ENCODE data around the gene CXXC5. TPM values are rescaled to one million over a fixed set of nuclear protein-coding genes. Genes with fewer than 3 reads are reported as not detected.
A peak's percentile ranks its signal among the peaks of the same experiment; 100 is the strongest.
"Not testable (repeated sequence)": the region's sequence is repeated elsewhere in the genome, so short reads cannot be mapped to it uniquely, and the experiment has no call there.

The CXXC5 gene
- total RNA-seq, 1 donor from 2014 or later, result 71.7 TPM

DNA sequence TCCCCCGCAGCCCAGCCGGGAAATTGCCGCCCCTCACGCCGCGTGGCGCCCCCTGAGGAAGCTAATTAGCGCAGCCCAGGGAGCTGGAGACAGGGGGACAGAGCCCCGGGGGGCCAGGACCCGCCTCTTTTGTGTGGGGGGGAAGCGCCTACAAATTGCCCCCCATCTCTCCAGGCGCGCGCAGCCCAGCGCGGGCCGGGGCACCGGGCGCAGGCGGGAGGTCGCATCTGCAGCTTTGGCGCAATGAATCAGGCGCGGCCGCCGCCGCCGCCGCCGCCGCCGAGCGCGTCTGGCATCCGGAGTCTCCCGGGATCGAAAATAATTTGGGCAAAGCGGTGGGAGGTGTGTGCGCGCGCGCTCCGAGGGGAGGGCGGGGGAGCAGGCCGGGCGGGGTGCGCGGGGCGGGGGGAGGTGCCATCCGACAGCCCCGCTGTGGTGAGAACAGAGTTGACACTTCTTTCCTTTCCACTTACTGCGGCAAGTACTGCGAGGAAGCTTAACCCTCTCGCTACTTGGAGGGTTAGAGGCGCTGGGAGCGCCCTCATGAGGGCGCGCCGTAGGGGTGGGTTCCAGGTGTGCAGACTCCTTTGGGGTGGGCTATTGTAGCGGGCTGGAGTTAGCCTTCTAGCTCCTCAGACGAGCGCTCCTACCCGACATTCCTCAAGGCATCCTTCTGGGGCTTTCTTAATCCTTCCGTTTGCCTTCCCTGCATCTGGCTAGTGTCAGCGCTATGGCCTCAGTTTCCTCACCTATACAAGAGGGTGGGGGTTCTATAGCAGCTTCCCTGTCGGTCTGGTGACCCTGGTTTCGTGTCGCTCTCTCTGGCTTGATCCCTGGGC lies 63.1 kb downstream of the CXXC5 start:
- no peak for DNase-seq (ENCODE audit: low spot score)

DNA sequence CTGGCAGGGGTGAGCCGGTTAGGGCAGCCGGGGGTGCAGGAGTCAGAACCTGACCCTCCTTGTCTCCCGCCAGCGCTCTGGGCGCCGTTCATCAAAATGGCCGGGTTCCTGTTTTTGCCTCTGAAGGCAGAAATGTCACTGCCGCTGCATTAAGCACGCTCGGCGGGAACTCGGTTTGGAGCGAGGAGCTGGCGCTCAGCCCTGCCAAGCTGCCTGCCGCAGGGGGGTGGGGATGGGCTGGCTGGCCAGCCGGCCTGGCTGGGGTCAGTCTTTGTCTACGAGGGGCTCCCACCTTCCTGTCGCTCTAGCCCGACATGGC lies 63.7 kb downstream of the CXXC5 start:
- no peak for DNase-seq (ENCODE audit: low spot score)

DNA sequence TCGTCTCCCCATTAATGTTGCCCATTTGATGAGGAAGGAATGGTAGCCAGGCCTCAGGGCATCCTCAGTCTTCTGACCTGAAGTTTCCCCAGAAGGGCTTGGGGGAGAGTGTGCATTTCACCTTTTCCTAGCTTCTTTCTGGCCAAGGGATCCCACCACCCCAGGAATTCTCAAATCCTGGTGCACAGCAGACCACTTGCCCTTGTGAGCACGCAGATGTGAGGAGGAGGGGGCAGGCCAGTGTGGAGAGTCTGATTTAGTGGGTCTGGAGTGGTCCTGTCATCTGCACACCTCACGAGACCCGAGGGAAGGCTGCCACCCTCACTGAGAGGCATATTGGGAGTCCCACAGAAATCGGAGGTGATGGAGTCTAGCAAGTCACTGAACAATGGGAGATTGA lies 64.3 kb downstream of the CXXC5 start:
- DNase-seq (ENCODE audit: low spot score), result no peak

DNA sequence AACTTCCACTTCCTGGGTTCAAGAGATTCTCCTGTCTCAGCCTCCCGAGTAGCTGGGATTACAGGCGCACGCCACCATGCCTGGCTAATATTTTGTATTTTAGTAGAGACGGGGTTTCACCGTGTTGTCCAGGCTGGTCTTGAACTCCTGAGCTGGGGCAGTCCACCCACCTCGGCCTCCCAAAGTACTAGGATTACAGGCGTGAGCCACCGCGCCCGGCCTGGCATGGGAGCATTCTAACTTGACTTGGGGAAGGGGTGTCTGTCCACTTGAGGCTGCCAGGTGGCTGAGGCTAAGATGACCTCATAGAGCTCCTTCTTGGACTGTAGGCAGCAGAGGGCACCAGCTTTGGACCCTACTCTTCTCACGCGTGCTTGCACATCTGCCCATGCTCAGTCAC lies 65.7 kb downstream of the CXXC5 start:
- not testable (repeated sequence) for DNase-seq (ENCODE audit: low spot score)

DNA sequence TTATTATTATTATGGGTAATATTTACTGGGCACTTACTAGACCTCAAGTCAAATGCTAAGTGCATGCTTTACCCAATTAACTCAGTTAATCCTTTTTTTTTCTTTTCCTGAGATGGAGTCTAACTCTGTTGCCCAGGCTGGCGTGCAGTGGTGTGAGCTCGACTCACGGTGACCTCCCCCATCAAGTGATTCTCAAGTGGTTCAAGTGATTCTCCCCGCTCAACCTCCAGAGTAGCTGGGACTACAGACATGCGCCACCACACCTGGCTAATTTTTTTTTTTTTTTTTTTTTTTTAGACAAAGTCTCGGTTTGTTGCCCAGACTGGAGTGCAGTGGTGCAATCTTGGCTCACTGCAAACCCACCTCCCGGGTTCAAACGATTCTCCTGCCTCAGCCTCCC lies 69.1 kb downstream of the CXXC5 start:
- no peak for DNase-seq (ENCODE audit: low spot score)

DNA sequence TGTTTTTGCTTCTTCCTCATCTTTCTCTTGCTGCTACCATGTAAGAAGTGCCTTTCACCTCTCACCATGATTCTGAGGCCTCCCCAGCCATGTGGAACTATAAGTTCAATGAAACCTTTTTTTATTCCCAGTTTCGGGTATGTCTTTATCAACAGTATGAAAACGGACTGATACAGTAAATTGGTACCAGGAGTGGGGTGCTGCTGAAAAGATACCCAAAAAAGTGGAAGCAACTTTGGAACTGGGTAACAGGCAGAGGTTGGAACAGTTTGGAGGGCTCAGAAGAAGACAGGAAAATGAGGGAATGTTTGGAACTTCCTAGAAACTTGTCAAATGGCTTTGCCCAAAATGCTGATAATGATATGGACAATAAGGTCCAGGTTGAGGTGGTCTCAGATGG lies 70.3 kb downstream of the CXXC5 start:
- DNase-seq (ENCODE audit: low spot score), result not testable (repeated sequence)

DNA sequence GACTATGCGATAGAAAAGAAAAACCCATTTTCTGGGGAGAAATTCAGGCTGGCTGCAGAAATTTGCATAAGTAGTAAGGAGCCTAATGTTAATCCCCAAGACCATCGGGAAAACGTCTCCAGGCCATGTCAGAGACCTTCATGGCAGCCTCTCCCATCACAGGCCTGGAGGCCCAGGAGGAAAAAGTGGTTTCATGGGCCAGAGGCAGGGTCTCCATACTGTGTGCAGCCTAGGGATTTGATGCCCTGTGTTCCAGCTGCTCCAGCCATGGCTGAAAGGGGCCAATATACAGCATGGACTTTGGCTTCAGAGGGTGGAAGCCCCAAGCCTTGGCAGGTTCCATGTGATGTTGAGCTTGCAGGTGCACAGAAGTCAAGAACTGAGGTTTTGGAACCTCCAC lies 71.8 kb downstream of the CXXC5 start:
- not testable (repeated sequence) for DNase-seq (ENCODE audit: low spot score)

DNA sequence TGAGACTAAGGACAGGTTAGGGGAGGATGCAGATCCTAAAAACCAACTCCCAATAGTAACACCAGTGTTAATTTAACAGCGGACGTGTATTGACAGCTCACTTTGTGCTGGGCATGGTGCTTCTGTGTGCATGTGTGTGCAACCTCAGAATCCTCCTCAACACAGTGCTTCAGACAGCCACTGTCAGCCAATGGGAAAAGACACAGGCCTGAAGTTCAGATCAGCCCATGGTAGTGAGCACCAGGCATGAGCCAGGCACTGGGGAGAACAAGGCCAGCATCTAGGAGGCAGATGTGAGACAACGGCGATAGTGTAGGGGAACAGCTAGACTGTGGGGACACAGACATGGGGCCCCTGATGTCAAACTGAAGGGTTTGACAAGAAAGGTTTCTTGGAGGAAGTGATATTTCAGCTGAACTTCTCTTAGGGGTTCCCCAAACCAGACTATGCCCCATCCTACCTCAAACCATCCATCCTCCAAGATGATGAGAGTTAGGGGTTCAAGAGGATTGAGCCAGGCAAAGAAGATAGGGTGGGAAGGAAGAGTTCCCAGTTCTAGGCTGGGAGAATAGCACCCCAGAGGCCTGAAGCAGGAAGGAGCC lies 75.9 kb downstream of the CXXC5 start:
- DNase-seq (ENCODE audit: low spot score), result no peak

DNA sequence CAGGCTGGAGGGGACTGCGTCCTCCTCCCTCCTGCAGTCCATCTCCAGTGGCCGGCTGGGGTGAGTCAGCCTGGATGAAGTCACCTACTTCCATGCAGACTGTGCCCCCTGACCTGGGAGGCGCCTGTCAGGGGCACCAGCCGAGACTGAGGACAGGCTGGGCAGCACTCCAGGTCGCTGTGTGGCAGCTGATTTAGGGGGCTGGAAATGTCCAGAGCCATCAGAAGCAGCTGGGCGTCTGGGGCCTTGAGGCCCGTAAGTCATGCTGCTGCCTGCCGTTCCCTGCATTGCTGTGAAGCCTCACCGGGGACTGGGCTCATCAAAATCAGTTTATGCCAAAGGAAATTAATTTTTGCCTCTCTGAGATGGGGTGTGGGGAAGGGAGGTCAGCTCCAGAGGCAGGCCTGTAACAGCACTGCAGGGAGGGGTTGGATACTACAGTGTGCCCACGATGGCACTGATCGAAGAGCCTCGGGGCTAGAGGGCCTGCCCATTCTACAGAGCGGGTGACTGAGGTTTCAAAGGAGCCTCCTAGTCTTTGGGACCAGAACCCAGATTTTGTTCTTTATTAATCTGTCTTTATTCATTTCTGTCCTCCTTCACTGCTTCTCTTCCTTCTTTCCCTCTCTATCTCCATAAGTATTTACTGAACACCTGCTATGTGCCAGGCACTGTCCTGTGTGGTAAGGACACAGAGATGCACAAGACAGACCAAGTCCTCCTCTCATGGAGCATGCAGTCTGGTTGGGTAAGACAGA lies 77.1 kb downstream of the CXXC5 start:
- peak; percentile 60 for DNase-seq (ENCODE audit: low spot score)

DNA sequence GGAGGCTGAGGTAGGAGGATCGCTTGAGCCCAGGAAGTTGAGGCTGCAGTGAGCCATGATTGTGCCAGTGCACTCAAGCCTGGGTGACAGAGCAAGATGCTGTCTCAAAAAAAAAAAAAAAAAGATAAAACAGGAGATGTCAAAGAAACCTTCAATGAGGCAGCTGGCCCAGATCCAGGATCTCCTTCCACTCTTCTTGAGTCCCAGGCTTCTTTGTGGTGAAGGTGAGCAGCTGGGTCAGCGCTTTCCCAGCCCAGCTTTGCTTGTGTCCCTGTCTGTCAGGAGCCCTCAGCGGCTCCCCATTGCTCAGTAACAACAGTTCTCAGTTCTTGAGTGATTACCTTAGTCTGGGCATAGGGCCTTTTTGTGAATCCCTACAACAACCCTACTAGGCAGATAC lies 78.1 kb downstream of the CXXC5 start:
- DNase-seq (ENCODE audit: low spot score), result no peak

DNA sequence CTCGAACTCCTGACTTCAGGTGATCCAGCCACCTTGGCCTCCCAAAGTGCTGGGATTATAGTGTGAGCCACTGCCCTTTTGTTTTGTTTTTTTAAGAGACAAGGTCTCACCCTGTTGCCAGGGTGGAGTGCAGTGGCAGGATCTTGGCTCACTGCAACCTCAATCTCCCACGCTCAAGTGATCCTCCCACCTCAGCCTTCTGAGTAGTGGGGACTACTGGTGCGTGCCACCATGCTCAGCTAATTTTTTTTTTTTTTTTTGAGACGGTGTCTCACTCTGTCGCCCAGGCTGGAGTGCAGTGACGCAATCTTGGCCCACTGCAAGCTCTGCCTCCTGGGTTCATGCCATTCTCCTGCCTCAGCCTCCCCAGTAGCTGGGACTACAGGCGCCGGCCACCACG lies 79.5 kb downstream of the CXXC5 start:
- DNase-seq (ENCODE audit: low spot score), result not testable (repeated sequence)

DNA sequence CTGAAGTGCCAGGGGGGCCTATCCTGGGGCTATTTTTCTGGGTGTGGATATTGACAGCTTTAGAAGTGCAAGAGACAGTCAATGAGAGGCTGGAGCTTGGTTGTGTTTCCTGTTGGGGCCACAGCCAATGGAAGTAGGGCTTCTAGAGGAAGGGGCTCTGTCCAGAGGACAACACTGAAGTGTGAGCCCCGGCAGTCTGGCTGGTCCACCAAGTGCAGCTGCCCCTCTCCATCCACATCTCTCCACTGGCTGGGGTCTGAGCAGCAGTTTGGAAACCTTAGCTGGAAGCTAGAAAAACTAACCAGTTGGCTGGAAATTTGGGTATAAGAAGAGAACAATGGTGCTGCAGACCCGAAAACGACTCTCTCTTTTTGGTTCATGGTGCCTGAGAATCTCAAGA lies 83.1 kb downstream of the CXXC5 start:
- no peak for DNase-seq (ENCODE audit: low spot score)

DNA sequence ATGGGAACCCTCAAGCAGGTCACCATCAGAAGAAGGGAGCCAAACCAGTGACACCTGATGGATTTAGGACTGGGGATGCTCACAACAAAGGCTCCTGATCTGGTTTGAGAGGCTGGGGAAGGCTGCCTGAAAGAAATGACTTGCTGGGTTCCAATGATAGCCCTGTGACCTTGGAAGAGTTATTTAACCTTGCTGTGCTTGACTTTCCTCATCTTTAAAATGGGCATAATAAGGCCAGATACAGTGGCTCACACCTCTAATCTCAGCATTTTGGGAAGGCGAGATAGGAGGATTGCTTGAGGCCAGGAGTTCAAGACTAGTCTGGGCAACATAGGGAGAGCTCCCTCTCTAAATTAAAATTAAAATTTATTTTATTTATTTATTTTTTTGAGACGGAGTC lies 83.9 kb downstream of the CXXC5 start:
- no peak for DNase-seq (ENCODE audit: low spot score)

DNA sequence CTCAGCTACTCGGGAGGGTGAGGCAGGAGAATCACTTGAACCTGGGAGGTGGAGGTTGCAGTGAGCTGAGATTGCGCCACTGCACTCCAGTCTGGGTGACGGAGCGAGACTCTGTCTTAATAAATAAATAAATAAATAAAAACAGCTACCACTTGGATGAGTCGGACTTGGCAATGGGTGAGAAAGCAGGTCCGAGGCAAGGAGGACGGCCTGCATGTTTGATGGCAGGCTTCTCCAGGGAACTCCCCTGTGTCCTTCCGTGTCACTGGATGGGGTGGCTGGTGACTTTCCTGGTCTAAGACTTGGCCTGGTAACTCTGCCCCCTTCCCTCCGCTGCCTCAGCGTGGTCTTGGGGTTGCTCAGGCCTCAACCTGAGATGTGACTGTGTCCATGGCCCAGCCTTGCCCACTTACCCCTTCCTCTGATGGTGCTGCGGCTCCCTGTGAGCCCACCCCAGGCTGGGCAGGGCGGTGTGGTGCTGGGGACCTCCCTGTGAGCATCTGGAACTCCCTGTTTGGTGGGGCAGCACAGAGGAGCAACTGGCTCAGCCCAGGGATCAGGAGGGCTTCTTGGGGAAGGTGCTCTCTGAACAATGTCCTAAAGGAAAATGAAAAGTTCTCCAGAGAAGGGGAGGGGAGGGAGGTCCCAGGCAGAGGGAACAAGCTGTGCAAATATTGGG lies 85.0 kb downstream of the CXXC5 start:
- no peak for DNase-seq (ENCODE audit: low spot score)

Other genes starting within 250 kb of the CXXC5 start
- gene SPATA24, start 244.3 kb upstream of the CXXC5 start, total RNA-seq, result 7.3 TPM
- 14.6 TPM for gene DNAJC18, start 208.8 kb upstream of the CXXC5 start, total RNA-seq
- 9.4 TPM for gene ECSCR, start 185.6 kb upstream of the CXXC5 start, total RNA-seq
- 0.17 TPM for gene SMIM33, start 177.3 kb upstream of the CXXC5 start, total RNA-seq
- gene STING1, start 165.6 kb upstream of the CXXC5 start, total RNA-seq, result 35.3 TPM
- gene UBE2D2, start 87.0 kb upstream of the CXXC5 start, total RNA-seq, result 101 TPM
- gene PSD2, start 147.5 kb downstream of the CXXC5 start, total RNA-seq, result 0.23 TPM

All from mucosa of gallbladder (tissue), 1 donor.